Smooth muscle cell (in vitro differentiated cells): ENCODE results near the gene HGS. TPM values are rescaled to one million over a fixed set of nuclear protein-coding genes. Genes with fewer than 3 reads are reported as not detected.
"Not testable (repeated sequence)": the region's sequence is repeated elsewhere in the genome, so short reads cannot be mapped to it uniquely, and the experiment has no call there.

Experiments used
- DNase-seq: peaks from one replicate; lab custom pipeline; 2025; ENCODE audit not compliant: unreplicated experiment; lab: John Stamatoyannopoulos, UW
- H2AFZ ChIP-seq: fragments of 200-600 bp; sonication (generic); 2 replicates; pipeline ENCODE4 v1.6.0; 2016; ENCODE audit warnings: antibody characterized with exemption, low read depth, mild to moderate bottlenecking
- H3F3A ChIP-seq: fragments of 200-600 bp; sonication (generic); 2 replicates; pipeline ENCODE4 v1.6.0; 2017; ENCODE audit warnings: antibody characterized with exemption, low read depth
- H3K27ac ChIP-seq: fragments of 200-600 bp; sonication (generic); 2 replicates; pipeline ENCODE4 v1.5.1; 2016; ENCODE audit warnings: low read depth, mild to moderate bottlenecking
- H3K27me3 ChIP-seq: fragments of 200-600 bp; sonication (generic); 2 replicates; pipeline ENCODE4 v1.6.1; 2016; ENCODE audit warnings: low read depth, mild to moderate bottlenecking
- H3K36me3 ChIP-seq: fragments of 200-600 bp; sonication (generic); 2 replicates; pipeline ENCODE4 v1.5.1; 2016; ENCODE audit warnings: low read depth
- H3K4me1 ChIP-seq: fragments of 200-600 bp; sonication (generic); 2 replicates; pipeline ENCODE4 v1.5.1; 2016; ENCODE audit warnings: low read depth
- H3K4me2 ChIP-seq: fragments of 200-600 bp; sonication (generic); 2 replicates; pipeline ENCODE4 v1.6.0; 2016; ENCODE audit warnings: mild to moderate bottlenecking
- H3K4me3 ChIP-seq: fragments of 200-600 bp; sonication (generic); 2 replicates; pipeline ENCODE4 v1.5.1; 2016; ENCODE audit warnings: mild to moderate bottlenecking
- H3K79me2 ChIP-seq: fragments of 200-600 bp; sonication (generic); 2 replicates; pipeline ENCODE4 v1.6.0; 2016; ENCODE audit warnings: low read depth, mild to moderate bottlenecking
- H3K9ac ChIP-seq: fragments of 200-600 bp; sonication (generic); 2 replicates; pipeline ENCODE4 v1.6.0; 2016; ENCODE audit warnings: low read depth
- H3K9me3 ChIP-seq: fragments of 200-600 bp; sonication (generic); replicated peaks from 2 replicates; pipeline ENCODE4 v1.5.1; 2016; ENCODE audit warnings: low read depth
- H4K20me1 ChIP-seq: fragments of 200-600 bp; sonication (generic); 2 replicates; pipeline ENCODE4 v1.6.0; 2016; ENCODE audit warnings: low read depth
- WGBS: methylation state at CpG from one replicate; pipeline ENCODE4 v1.1.7; 2016; ENCODE audit warnings: low lambda C conversion rate; 5-methylcytosine and 5-hydroxymethylcytosine counted together
- polyA plus RNA-seq: library from polyadenylated mRNA; unstranded; fragments of >200 nt; fragmentation: Nextera tagmentation; extraction: Ambion mirVana; gene quantifications from 2 replicates; pipeline ENCODE4 v1.2.1, GENCODE V29; 2016
- total RNA-seq: library from RNA; depleted of rRNA; stranded (reverse); fragments of >200 nt; gene quantifications from 2 replicates; pipeline ENCODE4 v1.2.3, GENCODE V29; 2014
- TF ChIP-seq, protein P1 (sequence below): fragments of 200-600 bp; sonication (generic); IDR thresholded peaks from 2 replicates; pipeline ENCODE4 v1.5.1; 2017; ENCODE audit warnings: borderline replicate concordance, mild to moderate bottlenecking, antibody characterized with exemption; ENCODE audit not compliant: insufficient read depth, poor library complexity, severe bottlenecking

HGS gene
- total and polyA plus RNA-seq, 2 experiments from 2014 or later = 64.9 to 164 TPM

GRCh38 chr17:81675515-81676221 is 8.1 kb upstream of the HGS start:
- H3K36me3 ChIP-seq, H3K4me2 ChIP-seq, H2AFZ ChIP-seq, H3K4me3 ChIP-seq, H3K9me3 ChIP-seq, H3F3A ChIP-seq, H3K79me2 ChIP-seq, DNase-seq, H3K27ac ChIP-seq, H3K27me3 ChIP-seq, H3K9ac ChIP-seq, H4K20me1 ChIP-seq, H3K4me1 ChIP-seq: not testable (repeated sequence)
- WGBS = 52% methylated on average over 18 of the region's 18 CpGs
- TF ChIP-seq, protein P1, sequence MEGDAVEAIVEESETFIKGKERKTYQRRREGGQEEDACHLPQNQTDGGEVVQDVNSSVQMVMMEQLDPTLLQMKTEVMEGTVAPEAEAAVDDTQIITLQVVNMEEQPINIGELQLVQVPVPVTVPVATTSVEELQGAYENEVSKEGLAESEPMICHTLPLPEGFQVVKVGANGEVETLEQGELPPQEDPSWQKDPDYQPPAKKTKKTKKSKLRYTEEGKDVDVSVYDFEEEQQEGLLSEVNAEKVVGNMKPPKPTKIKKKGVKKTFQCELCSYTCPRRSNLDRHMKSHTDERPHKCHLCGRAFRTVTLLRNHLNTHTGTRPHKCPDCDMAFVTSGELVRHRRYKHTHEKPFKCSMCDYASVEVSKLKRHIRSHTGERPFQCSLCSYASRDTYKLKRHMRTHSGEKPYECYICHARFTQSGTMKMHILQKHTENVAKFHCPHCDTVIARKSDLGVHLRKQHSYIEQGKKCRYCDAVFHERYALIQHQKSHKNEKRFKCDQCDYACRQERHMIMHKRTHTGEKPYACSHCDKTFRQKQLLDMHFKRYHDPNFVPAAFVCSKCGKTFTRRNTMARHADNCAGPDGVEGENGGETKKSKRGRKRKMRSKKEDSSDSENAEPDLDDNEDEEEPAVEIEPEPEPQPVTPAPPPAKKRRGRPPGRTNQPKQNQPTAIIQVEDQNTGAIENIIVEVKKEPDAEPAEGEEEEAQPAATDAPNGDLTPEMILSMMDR = peak; percentile 58

DNA sequence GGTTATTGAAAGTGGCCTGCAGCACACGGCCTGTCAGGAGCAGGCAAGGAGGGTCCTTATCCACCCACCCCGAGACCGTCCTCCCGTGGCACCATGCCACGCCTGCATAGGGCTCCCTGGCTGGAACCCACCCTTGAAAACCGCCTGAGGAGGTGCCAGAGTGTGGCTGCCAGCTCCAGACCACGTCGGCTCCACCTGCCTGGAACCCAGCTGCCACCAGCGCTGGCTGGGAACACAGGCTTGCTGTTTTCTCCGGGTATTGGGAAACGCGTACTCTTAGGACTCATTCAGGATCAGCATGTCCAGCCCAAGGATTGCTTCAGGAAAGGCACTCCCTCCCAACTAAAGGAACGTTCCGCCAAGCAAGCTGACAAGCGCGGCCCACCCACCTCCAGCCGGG is 6.9 kb upstream of the HGS start:
- H3K27me3 ChIP-seq = no peaks in the 10 kb centered on the region
- H4K20me1 ChIP-seq = peaks cover 4% of the 10 kb centered on the region
- peaks cover 17% of the 10 kb centered on the region for H3K79me2 ChIP-seq
- no peak overlapping the region for H3K9ac ChIP-seq
- DNase-seq = no peak
- peaks cover 8% of the 10 kb centered on the region for H3F3A ChIP-seq
- H3K4me2 ChIP-seq = no peak overlapping the region
- no peaks in the 10 kb centered on the region for H3K9me3 ChIP-seq
- WGBS = 96% methylated on average over 17 of the region's 17 CpGs
- H2AFZ ChIP-seq = no peak overlapping the region
- H3K4me3 ChIP-seq = no peak overlapping the region
- TF ChIP-seq, protein P1 = no peak
- H3K27ac ChIP-seq = no peak overlapping the region
- H3K36me3 ChIP-seq = no peaks in the 10 kb centered on the region
- H3K4me1 ChIP-seq = no peaks in the 10 kb centered on the region

- no peak for DNase-seq
- Histone ChIP-seq H3F3A (peaks cover 3% of the 10 kb centered on the region), H3K4me3 (no peak overlapping the region), H3K79me2 (peaks cover 46% of the 10 kb centered on the region), H3K27ac (no peak overlapping the region), H3K4me2 (no peak overlapping the region), H3K36me3 (no peaks in the 10 kb centered on the region), H3K4me1 (peaks cover 15% of the 10 kb centered on the region), H4K20me1 (peaks cover 16% of the 10 kb centered on the region), H3K9me3 (no peaks in the 10 kb centered on the region), H3K27me3 (no peaks in the 10 kb centered on the region), H3K9ac (no peak overlapping the region), H2AFZ (no peak overlapping the region)
- WGBS = 94% methylated on average over 11 of the region's 11 CpGs
- TF ChIP-seq, protein P1 = no peak
Observed at GRCh38 chr17:81680150-81680549, 3.7 kb upstream of the HGS start.

- no peak overlapping the region for H3K27ac ChIP-seq
- H3K4me1 ChIP-seq = peaks cover 18% of the 10 kb centered on the region
- no peak overlapping the region for H3K4me2 ChIP-seq
- no peaks in the 10 kb centered on the region for H3K36me3 ChIP-seq
- no peak overlapping the region for H2AFZ ChIP-seq
- H3K4me3 ChIP-seq = no peak overlapping the region
- no peaks in the 10 kb centered on the region for H3F3A ChIP-seq
- H3K79me2 ChIP-seq = peaks cover 61% of the 10 kb centered on the region
- H4K20me1 ChIP-seq = peaks cover 27% of the 10 kb centered on the region
- 96% methylated on average over 17 of the region's 17 CpGs for WGBS
- no peak overlapping the region for H3K9ac ChIP-seq
- no peak for DNase-seq
- no peaks in the 10 kb centered on the region for H3K27me3 ChIP-seq
- no peaks in the 10 kb centered on the region for H3K9me3 ChIP-seq
- TF ChIP-seq, protein P1 = no peak
Observed at GRCh38 chr17:81681672-81682071, 2.1 kb upstream of the HGS start.
